Right lobe of liver (tissue), 6 donors: ENCODE measurements around the gene VENTX. TPM values are rescaled to one million over a fixed set of nuclear protein-coding genes. Genes with fewer than 3 reads are reported as not detected.

ENCODE experiments used
- ATAC-seq, 4 donors: fragments of 200-7000 bp; cut with Tn5 transposase; one replicate each; pipeline ENCODE4 v1.9.1; 2020; ENCODE audit warnings: mild to moderate bottlenecking in 4 of 4, moderate library complexity in 4 of 4
- DNase-seq, 3 donors: peaks; one replicate each; pipeline ENCODE4 v3.0.0-alpha.2; 2020
- H3K27ac ChIP-seq, 3 donors: fragments of 200-600 bp; one replicate each; pipeline ENCODE4 v1.8.0; 2022
- H3K27me3 ChIP-seq, 2 donors: fragments of 200-600 bp; one replicate each; pipeline ENCODE4 v1.8.0; 2022
- H3K36me3 ChIP-seq, 4 donors: fragments of 200-600 bp; sonication (generic) in 1 of 4; one replicate each; pipeline versions ENCODE4 v1.5.1 to v1.8.0; 2017 to 2022; ENCODE audit warnings: control low read depth in 1 of 4
- H3K4me1 ChIP-seq, 4 donors: fragments of 200-600 bp; sonication (generic) in 1 of 4; one replicate each; pipeline versions ENCODE4 v1.5.1 to v1.8.0; 2017 to 2022; ENCODE audit warnings: control low read depth in 1 of 4
- H3K4me3 ChIP-seq, 3 donors: fragments of 200-600 bp; one replicate each; pipeline ENCODE4 v1.8.0; 2022
- H3K9me3 ChIP-seq, 4 donors: fragments of 200-600 bp; sonication (generic) in 1 of 4; one replicate each; pipeline versions ENCODE4 v1.5.1 to v1.8.0; 2017 to 2022; ENCODE audit warnings: control low read depth in 1 of 4
- POLR2A ChIP-seq: fragments of 450-650 bp; IDR thresholded peaks from one replicate; pipeline ENCODE4 v1.6.1; 2017; ENCODE audit warnings: antibody characterized with exemption, mild to moderate bottlenecking
- WGBS: methylation state at CpG from one replicate; pipeline ENCODE4 v1.1.6; 2018; ENCODE audit warnings: low coverage, low lambda C conversion rate; ENCODE audit not compliant: insufficient coverage; ENCODE audit errors: missing lambda C conversion rate; 5-methylcytosine and 5-hydroxymethylcytosine counted together
- intact Hi-C, 2 donors: fragments of 100-400 bp; cut with DNase I; formaldehyde crosslinking; loops; one replicate each; pipeline versions ENCODE4 v1.11.2 to v1.14.1; 2022
- total RNA-seq, 6 experiments: library from RNA; depleted of rRNA in 2 of 6; stranded (reverse); fragments of >200 nt in 2 of 6; fragmentation: NEBNext Ultra II Directional in 3 of 6; extraction: Animal tissue kit (Norgen Biotek cat#: 25700) in 3 of 6; gene quantifications; one replicate each; pipeline versions ENCODE4 v1.1.0 to v1.2.4, GENCODE V29; 2016 to 2023
- TF ChIP-seq, protein P1 (sequence below), 4 donors: fragments of 200-600 bp in 3 of 4; fragments of 450-650 bp in 1 of 4; IDR thresholded peaks; one replicate each; pipeline versions ENCODE4 v1.5.1 to v1.8.0; 2016 to 2022; ENCODE audit warnings: antibody characterized with exemption in 4 of 4, mild to moderate bottlenecking in 2 of 4
- donor health status: DM: no; HTN: yes; CAD: no.
- donor health status: DM: no; HTN: no; CAD: no.
- donor health status: DM: no; HTN: no; CAD: no.
- donor health status: DM: no; HTN: yes; CAD: no.
- donor health status: DM: no; HTN: yes; CAD: no.

The VENTX gene
- total RNA-seq, 6 experiments from 2014 or later: 0.09 to 0.38 (median 0.19) TPM

DNA sequence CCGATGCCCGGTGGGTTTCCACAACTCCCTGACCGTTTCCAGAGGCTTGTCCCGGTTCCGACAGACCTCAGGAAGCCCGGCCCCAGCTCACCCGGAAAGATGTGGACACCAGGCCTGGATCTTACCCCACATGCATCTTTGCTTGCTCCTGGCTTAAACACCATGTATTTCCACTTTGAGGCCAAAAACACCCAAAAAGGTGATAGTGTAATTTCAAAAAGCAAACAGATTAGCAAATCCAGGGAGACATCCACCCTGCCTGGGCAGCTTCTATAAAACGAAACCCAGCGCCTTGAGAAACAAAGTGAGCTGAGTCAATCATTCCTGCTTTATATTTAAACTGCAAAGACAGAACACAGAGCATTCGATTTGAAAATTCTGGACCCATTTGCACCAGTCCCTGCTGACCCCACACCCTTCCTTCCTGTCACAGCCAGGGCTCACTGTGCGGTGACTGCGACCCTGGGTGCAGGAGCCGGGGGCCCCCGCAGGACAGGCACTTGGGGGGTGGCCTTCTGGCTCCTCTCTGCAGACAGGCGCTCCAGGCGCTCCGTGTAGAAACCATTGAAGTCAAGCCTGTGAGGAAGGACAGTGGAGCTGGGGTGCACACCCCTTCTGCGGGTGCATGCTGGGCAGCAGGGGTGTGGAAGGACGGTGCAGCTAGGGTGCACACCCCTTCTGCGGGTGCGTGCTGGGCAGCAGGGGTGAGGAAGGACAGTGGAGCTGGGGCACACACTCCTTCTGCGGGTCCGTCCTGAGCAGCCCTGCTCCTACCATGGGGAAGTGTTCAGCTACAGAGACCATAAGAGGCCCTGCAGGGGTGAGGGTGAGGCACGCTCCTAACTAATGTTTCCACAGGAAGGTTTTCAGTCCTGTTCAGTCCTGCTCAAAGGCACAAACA is 41.9 kb downstream of the VENTX start:
- no peak for TF ChIP-seq POLR2A
- TF ChIP-seq, protein P1, sequence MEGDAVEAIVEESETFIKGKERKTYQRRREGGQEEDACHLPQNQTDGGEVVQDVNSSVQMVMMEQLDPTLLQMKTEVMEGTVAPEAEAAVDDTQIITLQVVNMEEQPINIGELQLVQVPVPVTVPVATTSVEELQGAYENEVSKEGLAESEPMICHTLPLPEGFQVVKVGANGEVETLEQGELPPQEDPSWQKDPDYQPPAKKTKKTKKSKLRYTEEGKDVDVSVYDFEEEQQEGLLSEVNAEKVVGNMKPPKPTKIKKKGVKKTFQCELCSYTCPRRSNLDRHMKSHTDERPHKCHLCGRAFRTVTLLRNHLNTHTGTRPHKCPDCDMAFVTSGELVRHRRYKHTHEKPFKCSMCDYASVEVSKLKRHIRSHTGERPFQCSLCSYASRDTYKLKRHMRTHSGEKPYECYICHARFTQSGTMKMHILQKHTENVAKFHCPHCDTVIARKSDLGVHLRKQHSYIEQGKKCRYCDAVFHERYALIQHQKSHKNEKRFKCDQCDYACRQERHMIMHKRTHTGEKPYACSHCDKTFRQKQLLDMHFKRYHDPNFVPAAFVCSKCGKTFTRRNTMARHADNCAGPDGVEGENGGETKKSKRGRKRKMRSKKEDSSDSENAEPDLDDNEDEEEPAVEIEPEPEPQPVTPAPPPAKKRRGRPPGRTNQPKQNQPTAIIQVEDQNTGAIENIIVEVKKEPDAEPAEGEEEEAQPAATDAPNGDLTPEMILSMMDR (IDR thresholded peaks at IDR 0.05): no peak
- peaks cover 0 to 23% (median 8%) of the 10 kb centered on the region in 4 donors for H3K4me1 ChIP-seq
- no peaks in the 10 kb centered on the region for H3K9me3 ChIP-seq
- H3K4me3 ChIP-seq: no peak overlapping the region
- WGBS: 62% methylated on average over 9 of the region's 24 CpGs
- intact Hi-C loops: no loop called here
- H3K27ac ChIP-seq: peak overlapping the region in 2 of 3 donors; percentile 39 to 82
- H3K27me3 ChIP-seq: no peaks in the 10 kb centered on the region
- DNase-seq (no peak), ATAC-seq (no peak)
- peaks cover 0 to 40% (median 21%) of the 10 kb centered on the region in 4 donors for H3K36me3 ChIP-seq

DNA sequence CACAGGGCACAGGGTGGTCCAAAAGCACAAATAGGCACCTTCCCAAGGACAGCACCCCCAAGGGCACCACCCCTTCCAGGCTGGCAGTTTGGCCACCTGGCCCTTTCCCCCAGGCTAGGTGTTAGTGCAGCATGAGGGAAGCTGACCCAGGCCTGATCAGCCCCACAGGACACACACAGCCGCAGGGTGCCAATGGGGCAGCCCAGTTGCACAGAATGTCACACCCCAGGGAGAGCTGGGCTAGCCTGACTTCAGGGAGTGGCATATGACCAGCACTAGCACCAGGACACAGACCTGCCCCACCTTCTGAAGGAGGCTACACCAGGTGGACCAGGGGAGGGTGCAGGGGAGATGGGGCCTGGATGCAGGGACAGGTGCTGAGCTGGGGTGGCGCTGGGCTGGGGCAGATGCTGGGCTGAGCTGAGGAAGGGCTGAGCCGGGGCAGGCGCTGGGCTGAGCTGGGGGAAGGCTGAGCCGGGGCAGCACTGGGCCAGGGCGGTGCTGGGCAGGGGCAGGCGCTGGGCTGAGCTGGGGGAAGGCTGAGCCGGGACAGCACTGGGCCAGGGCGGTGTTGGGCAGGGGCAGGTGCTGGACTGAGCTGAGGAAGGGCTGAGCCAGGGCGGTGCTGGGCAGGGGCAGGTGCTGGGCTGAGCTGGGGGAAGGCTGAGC is 42.9 kb downstream of the VENTX start:
- ATAC-seq (no peak), DNase-seq (peak in 1 of 3 donors; percentile 52)
- H3K36me3 ChIP-seq: peaks cover 0 to 50% (median 26%) of the 10 kb centered on the region in 4 donors
- peaks cover 0 to 23% (median 8%) of the 10 kb centered on the region in 4 donors for H3K4me1 ChIP-seq
- no peak overlapping the region for H3K4me3 ChIP-seq
- no peak overlapping the region for H3K27ac ChIP-seq
- 94% methylated on average over 8 of the region's 10 CpGs for WGBS
- no peaks in the 10 kb centered on the region for H3K9me3 ChIP-seq
- no peaks in the 10 kb centered on the region for H3K27me3 ChIP-seq
- intact Hi-C loops: no loop called here
- TF ChIP-seq, protein P1 (IDR thresholded peaks at IDR 0.05): no peak
- TF ChIP-seq POLR2A: no peak

DNA sequence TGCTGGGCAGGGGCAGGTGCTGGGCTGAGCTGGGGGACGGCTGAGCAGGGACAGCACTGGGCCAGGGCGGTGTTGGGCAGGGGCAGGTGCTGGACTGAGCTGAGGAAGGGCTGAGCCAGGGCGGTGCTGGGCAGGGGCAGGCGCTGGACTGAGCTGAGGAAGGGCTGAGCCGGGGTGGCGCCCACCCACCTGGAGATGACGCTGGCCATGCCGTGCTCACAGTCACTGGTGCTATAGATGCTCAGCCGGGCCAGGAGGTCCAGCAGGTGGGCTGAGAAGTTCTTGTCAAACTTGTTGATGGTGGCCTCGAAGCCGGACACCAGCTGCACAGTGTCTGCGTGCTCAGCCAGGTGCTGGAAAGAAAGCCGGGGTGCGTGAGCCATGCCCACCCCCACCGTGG is 43.4 kb downstream of the VENTX start:
- Histone ChIP-seq H3K9me3 (no peaks in the 10 kb centered on the region), H3K4me1 (peaks cover 0 to 23% (median 8%) of the 10 kb centered on the region in 4 donors), H3K4me3 (no peak overlapping the region), H3K27ac (no peak overlapping the region), H3K36me3 (peaks cover 0 to 53% (median 30%) of the 10 kb centered on the region in 4 donors), H3K27me3 (no peaks in the 10 kb centered on the region)
- WGBS: 100% methylated on average over 2 of the region's 15 CpGs
- no peak for DNase-seq
- intact Hi-C loops: no loop called here
- TF ChIP-seq, protein P1 (IDR thresholded peaks at IDR 0.05): no peak
- TF ChIP-seq POLR2A: no peak
- no peak for ATAC-seq

DNA sequence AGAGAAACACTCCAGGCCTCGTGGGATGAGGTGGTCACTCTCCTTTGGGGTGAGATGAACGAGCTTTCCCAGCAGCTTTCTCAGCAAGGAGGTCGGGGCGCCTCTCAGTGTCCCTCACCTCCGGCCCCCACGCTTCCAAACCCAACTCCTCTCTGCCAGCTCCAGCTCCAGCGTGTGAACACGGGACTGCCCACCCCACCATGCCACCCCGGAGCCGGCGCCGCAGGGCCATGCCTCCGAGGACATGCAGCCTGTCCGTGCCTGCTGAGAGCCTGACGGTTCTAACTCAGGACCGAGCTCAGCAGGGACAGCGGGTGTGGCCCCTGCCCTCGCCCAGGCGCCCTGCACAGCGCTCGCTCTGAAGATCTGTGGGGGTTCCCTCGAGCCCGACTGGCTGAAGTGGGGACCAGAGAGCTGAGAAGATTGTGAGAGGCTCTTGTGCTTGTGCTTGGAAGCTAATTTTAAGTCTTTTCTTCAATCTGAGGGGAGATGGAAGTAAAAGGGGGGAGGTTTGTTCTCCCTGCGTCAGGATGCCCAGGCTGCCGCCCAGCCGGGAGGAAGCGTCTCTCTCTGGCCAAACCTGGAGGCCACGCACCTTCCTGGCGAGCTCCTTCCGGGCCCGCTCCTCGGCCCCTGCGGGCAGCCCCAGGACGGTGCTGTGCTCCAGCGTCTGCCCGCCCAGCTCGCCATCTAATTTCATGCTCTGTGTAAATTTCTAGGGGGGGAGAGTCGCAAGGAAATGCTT is 44.1 kb downstream of the VENTX start:
- TF ChIP-seq, protein P1 (IDR thresholded peaks at IDR 0.05): no peak
- no peak for TF ChIP-seq POLR2A
- WGBS: 89% methylated on average over 5 of the region's 38 CpGs
- ATAC-seq (no peak), DNase-seq (peak in 1 of 3 donors; percentile 57)
- Histone ChIP-seq H3K27me3 (no peaks in the 10 kb centered on the region), H3K36me3 (peaks cover 0 to 60% (median 31%) of the 10 kb centered on the region in 4 donors), H3K4me3 (no peak overlapping the region), H3K27ac (no peak overlapping the region), H3K4me1 (peaks cover 0 to 23% (median 8%) of the 10 kb centered on the region in 4 donors), H3K9me3 (no peaks in the 10 kb centered on the region)
- intact Hi-C loops: no loop called here
